ENCODE measurements around the gene BICD2. TPM values are rescaled to one million over a fixed set of nuclear protein-coding genes. Genes with fewer than 3 reads are reported as not detected.

Gene BICD2
- total RNA-seq, 2 donors from 2014 or later: 22.2 to 48.3 TPM

- Histone ChIP-seq H3K27me3 (replicated peaks; ENCODE audit: insufficient read depth) (no peaks in the 10 kb centered on the region), H3K9me3 (no peaks in the 10 kb centered on the region), H3K4me3 (no peak overlapping the region), H3K27ac (no peak overlapping the region), H3K4me1 (replicated peaks) (no peaks in the 10 kb centered on the region), H3K36me3 (no peaks in the 10 kb centered on the region)
- no peak for TF ChIP-seq POLR2A (IDR thresholded peaks at IDR 0.05)
- no peak for TF ChIP-seq POLR2AphosphoS5 (IDR thresholded peaks at IDR 0.05)
- TF ChIP-seq CTCF (IDR thresholded peaks at IDR 0.05): no peak
- intact Hi-C loops (cut with DNase I): no loop called here
- no peak for DNase-seq (ENCODE audit: low spot score)
These were observed 55.4 kb downstream of the BICD2 start for GRCh38 chr9:92709240-92709639.

GRCh38 chr9:92707530-92707929 lies 57.1 kb downstream of the BICD2 start:
- no peaks in the 10 kb centered on the region for H3K36me3 ChIP-seq
- DNase-seq (ENCODE audit: low spot score): no peak
- H3K27me3 ChIP-seq (replicated peaks; ENCODE audit: insufficient read depth): no peaks in the 10 kb centered on the region
- TF ChIP-seq CTCF (IDR thresholded peaks at IDR 0.05) (no peak), POLR2A (IDR thresholded peaks at IDR 0.05) (no peak), POLR2AphosphoS5 (IDR thresholded peaks at IDR 0.05) (no peak)
- no peaks in the 10 kb centered on the region for H3K9me3 ChIP-seq
- no peaks in the 10 kb centered on the region for H3K4me1 ChIP-seq (replicated peaks)
- no peak overlapping the region for H3K4me3 ChIP-seq
- intact Hi-C loops (cut with DNase I): no loop called here
- no peak overlapping the region for H3K27ac ChIP-seq

- intact Hi-C loops (cut with DNase I): no loop called here
- 56% methylated on average over 3 of the region's 3 CpGs for WGBS
- no peak overlapping the region for H3K27ac ChIP-seq
- no peaks in the 10 kb centered on the region for H3K4me1 ChIP-seq (replicated peaks)
- H3K36me3 ChIP-seq: no peaks in the 10 kb centered on the region
- no peak for DNase-seq (ENCODE audit: low spot score)
- H3K4me3 ChIP-seq: no peak overlapping the region
- H3K27me3 ChIP-seq (replicated peaks; ENCODE audit: insufficient read depth): no peaks in the 10 kb centered on the region
- H3K9me3 ChIP-seq: no peaks in the 10 kb centered on the region
- TF ChIP-seq POLR2AphosphoS5 (IDR thresholded peaks at IDR 0.05) (no peak), CTCF (IDR thresholded peaks at IDR 0.05) (peak in 3 of 4 experiments; percentile 22 to 42 (median 31))
These were observed 58.3 kb downstream of the BICD2 start for GRCh38 chr9:92706218-92706940.

- DNase-seq (ENCODE audit: low spot score): no peak
- intact Hi-C loops (cut with DNase I): no loop called here
- WGBS: 59% methylated on average over 2 of the region's 2 CpGs
- no peak for TF ChIP-seq CTCF (IDR thresholded peaks at IDR 0.05)
- Histone ChIP-seq H3K4me1 (replicated peaks) (no peaks in the 10 kb centered on the region), H3K27ac (no peak overlapping the region), H3K36me3 (no peaks in the 10 kb centered on the region), H3K27me3 (replicated peaks; ENCODE audit: insufficient read depth) (no peaks in the 10 kb centered on the region), H3K4me3 (no peak overlapping the region), H3K9me3 (no peaks in the 10 kb centered on the region)
These were observed 60.1 kb downstream of the BICD2 start for GRCh38 chr9:92704528-92704927.

GRCh38 chr9:92696619-92697018 lies 68.0 kb downstream of the BICD2 start:
- no peak overlapping the region for H3K27ac ChIP-seq
- 50% methylated on average over 1 of the region's 1 CpG for whole genome bisulfite sequencing
- intact Hi-C loops (cut with DNase I): no loop called here
- H3K4me3 ChIP-seq: no peak overlapping the region
- no peaks in the 10 kb centered on the region for H3K36me3 ChIP-seq
- H3K4me1 ChIP-seq (replicated peaks): no peaks in the 10 kb centered on the region
- H3K9me3 ChIP-seq: no peaks in the 10 kb centered on the region
- no peak for DNase-seq (ENCODE audit: low spot score)
- TF ChIP-seq CTCF (IDR thresholded peaks at IDR 0.05) (no peak), POLR2A (IDR thresholded peaks at IDR 0.05) (no peak), POLR2AphosphoS5 (IDR thresholded peaks at IDR 0.05) (no peak)
- H3K27me3 ChIP-seq (replicated peaks; ENCODE audit: insufficient read depth): no peaks in the 10 kb centered on the region

Data from prostate gland (tissue), 2 donors.